ENCODE measurements around the gene KCNQ2.

KCNQ2 gene

DNA sequence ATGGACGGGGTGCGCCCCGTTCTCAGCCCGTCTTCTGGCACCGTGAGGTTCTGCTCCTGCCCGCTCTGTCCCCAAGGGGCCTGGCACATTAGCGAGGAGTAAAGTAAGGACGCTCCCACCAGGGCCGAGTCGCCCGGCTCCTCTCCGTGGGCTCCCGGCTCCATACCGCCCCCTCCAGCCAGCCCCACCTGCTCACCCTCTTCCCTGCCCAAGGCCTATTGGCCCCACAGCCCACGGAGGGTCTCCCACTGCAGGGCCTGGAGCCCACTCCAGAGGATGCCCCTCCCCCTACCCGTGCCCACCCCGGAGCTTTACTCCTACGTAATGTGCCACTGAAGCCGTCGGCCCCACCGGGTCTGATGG is 63.8 kb downstream of the KCNQ2 start:
- ChIA-PET CTCF (no interaction called here), POLR2A (no interaction called here)
- TF ChIP-seq, protein P1, sequence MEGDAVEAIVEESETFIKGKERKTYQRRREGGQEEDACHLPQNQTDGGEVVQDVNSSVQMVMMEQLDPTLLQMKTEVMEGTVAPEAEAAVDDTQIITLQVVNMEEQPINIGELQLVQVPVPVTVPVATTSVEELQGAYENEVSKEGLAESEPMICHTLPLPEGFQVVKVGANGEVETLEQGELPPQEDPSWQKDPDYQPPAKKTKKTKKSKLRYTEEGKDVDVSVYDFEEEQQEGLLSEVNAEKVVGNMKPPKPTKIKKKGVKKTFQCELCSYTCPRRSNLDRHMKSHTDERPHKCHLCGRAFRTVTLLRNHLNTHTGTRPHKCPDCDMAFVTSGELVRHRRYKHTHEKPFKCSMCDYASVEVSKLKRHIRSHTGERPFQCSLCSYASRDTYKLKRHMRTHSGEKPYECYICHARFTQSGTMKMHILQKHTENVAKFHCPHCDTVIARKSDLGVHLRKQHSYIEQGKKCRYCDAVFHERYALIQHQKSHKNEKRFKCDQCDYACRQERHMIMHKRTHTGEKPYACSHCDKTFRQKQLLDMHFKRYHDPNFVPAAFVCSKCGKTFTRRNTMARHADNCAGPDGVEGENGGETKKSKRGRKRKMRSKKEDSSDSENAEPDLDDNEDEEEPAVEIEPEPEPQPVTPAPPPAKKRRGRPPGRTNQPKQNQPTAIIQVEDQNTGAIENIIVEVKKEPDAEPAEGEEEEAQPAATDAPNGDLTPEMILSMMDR (IDR thresholded peaks at IDR 0.05; ENCODE audit: insufficient read depth, low read length, missing control alignments), result no peak

DNA sequence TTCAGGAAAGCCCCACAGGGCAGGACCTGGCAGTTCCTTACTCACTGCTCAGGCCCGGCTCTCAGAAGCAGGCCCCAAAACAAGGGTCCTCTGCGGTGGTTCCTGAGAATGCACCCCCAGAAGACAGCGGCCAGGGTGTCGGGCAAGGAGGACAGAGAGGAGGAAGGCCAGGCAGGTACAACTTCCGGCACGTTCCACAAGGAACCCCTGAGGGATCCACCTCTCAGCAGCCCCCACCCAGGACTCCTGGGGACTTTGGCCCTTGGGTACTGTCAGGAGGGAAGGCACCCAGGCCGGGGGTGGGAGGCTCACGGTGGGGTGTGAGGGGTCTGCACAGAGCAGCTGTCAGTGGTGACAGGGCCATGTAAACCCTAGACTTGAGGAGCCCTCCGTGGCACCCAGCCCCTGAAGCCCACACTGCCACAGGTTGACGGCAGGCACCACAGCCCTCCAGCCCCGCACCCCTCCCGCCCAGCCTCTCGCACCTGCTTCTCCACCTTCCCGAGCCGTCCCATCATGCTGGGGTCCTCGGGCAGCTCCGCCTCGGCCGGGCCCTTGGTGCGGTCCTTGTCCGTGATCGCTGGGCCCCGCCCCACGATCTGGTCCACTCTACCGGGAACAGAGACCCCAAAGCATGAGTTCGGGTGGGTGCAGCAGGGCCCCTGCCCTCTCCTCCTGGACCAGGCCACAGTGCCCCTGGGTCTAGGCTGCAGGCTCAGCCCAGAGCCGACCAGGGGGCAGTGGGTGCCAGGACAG is 64.3 kb downstream of the KCNQ2 start:
- TF ChIP-seq, protein P1 (IDR thresholded peaks at IDR 0.05; ENCODE audit: insufficient read depth, low read length, missing control alignments), result no peak
- H3K4me3 ChIP-seq (ENCODE audit: low read depth, low read length), result no peak overlapping the region
- POLR2A ChIA-PET, result no interaction called here
- DNase-seq (ENCODE audit: low read depth, low spot score), result no peak
- CTCF ChIA-PET, result no interaction called here

More for the DNA sequence above, 63.8 kb downstream of the KCNQ2 start:
- H3K4me3 ChIP-seq (ENCODE audit: low read depth, low read length), result no peak overlapping the region
- no peak for DNase-seq (ENCODE audit: low read depth, low spot score)

DNA sequence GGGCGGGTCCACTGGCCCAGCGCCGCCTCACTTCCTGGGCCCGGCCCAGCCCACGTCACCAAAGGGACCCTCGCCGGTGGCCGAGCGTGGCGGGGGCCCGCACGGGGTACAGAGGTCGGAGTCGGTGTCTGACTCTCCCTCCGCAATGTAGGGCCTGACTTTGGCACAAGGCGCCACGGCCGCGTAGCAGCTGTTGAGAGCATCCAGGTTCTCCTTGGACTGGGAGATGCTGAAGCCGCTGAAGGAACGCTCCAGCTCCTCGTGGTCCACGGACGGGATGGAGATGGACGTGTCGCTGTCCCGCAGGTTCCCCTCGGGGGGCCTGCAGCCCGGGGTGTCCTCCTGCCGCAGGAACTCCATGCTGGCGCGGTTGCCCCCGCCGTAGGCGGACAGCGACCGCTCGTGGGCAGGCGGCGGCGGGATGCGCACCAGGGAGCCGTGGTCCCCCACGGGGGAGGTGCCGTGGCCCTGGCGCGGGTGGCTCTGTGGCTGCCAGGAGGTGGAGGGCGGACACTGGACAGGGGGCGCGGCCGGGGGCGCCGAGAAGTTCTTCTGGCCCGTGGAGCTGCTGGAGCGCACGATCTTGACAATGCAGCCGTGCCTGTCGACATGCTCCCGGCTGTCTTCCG is 65.7 kb downstream of the KCNQ2 start:
- ChIA-PET CTCF (no interaction called here), POLR2A (no interaction called here)
- H3K4me3 ChIP-seq (ENCODE audit: low read depth, low read length), result no peak overlapping the region
- no peak for DNase-seq (ENCODE audit: low read depth, low spot score)
- TF ChIP-seq, protein P1 (IDR thresholded peaks at IDR 0.05; ENCODE audit: insufficient read depth, low read length, missing control alignments), result no peak

DNA sequence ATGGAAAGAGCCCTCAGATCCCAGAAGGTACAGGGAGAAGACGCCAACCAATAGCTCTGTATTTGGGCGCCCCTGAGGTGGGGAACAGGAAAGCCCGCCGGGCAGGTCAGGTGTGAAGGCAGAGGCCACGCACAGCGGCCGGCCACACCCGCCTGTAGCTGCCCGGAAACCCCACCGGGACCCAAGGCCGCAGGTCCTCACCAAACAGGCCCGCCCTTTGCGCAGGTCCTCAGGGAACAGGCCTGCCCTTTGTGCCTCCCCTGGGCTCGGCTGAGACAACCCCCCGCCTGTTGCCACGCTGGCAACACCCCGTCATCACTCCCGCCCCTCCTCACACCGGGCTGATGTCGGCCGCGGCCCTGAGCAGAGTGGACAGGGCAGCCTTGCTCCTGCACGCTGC is 66.4 kb downstream of the KCNQ2 start:
- CTCF ChIA-PET, result no interaction called here
- TF ChIP-seq, protein P1 (IDR thresholded peaks at IDR 0.05; ENCODE audit: insufficient read depth, low read length, missing control alignments), result no peak

DNA sequence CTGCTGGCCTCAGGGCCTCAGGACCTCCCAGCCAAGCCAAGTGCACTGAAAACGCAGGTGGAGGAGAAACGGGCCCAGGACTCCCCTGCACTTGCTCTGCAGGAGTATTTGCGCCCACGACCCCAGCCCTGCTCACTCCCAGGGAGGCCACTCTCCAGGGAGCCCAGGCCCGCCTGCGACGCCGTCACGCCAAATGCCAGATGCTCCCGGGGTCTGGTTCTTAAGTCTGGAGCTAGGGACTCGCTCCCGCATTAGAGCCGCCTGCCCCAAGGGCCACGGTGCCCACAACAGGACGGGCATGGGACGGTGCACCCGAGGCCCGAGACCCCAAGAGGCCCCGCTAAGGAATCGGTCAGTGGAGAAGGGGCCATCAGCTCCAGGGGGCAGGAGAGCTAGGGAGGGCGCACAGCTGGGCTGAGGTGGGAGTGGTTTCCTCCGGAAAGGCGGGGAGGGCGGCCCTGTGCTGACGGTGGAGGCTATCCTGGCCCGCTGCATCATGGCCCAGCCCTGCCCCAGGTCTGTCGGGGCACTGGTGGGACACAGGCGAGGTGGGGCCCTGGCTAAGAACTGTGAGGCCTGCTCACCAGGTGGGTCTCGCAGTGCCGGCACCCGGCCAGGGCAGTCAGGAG is 67.2 kb downstream of the KCNQ2 start:
- H3K4me3 ChIP-seq (ENCODE audit: low read depth, low read length), result no peak overlapping the region
- CTCF ChIA-PET, result no interaction called here
- TF ChIP-seq, protein P1 (IDR thresholded peaks at IDR 0.05; ENCODE audit: insufficient read depth, low read length, missing control alignments), result no peak
- no peak for DNase-seq (ENCODE audit: low read depth, low spot score)
- POLR2A ChIA-PET, result no interaction called here

More for the DNA sequence above, 66.4 kb downstream of the KCNQ2 start:
- no peak overlapping the region for H3K4me3 ChIP-seq (ENCODE audit: low read depth, low read length)
- POLR2A ChIA-PET, result no interaction called here
- DNase-seq (ENCODE audit: low read depth, low spot score), result no peak
